ENCODE results near the gene TCF21. TPM values are rescaled to one million over a fixed set of nuclear protein-coding genes. Genes with fewer than 3 reads are reported as not detected.
"Not testable (repeated sequence)": the region's sequence is repeated elsewhere in the genome, so short reads cannot be mapped to it uniquely, and the experiment has no call there.

The TCF21 gene
- total RNA-seq, 1 donor: not detected

- peak; percentile 25 to 93 (median 74) for DNase-seq (ENCODE audit: low read depth in 2 of 3, low spot score in 2 of 3)
Measured at GRCh38 chr6:133921249-133921859, 32.4 kb downstream of the TCF21 start.

- peak; percentile 30 to 81 (median 56) for DNase-seq (ENCODE audit: low read depth in 2 of 3, low spot score in 2 of 3)
Measured at GRCh38 chr6:133923938-133924593, 35.2 kb downstream of the TCF21 start.

- not testable (repeated sequence) for DNase-seq (ENCODE audit: low read depth in 2 of 3, low spot score in 2 of 3)
Measured at GRCh38 chr6:133931221-133931620, 42.3 kb downstream of the TCF21 start.

- not testable (repeated sequence) for DNase-seq (ENCODE audit: low read depth in 2 of 3, low spot score in 2 of 3)
Measured at GRCh38 chr6:133936352-133936751, 47.4 kb downstream of the TCF21 start.

- no peak for DNase-seq (ENCODE audit: low read depth in 2 of 3, low spot score in 2 of 3)
Measured at GRCh38 chr6:133937909-133938308, 49.0 kb downstream of the TCF21 start.

GRCh38 chr6:133938533-133938932 lies 49.6 kb downstream of the TCF21 start:
- DNase-seq (ENCODE audit: low read depth in 2 of 3, low spot score in 2 of 3): no peak

GRCh38 chr6:133939778-133940667 lies 51.1 kb downstream of the TCF21 start:
- no peak for DNase-seq (ENCODE audit: low read depth in 2 of 3, low spot score in 2 of 3)

Other genes starting within 250 kb of the TCF21 start
- 4.3 TPM for gene TBPL1, start 64.1 kb downstream of the TCF21 start, total RNA-seq
- gene SLC2A12, start 163.5 kb downstream of the TCF21 start, total RNA-seq: not detected